Left lung (tissue), 10 donors: ENCODE results near the gene TMPRSS9. TPM values are rescaled to one million over a fixed set of nuclear protein-coding genes. Genes with fewer than 3 reads are reported as not detected.

Experiments used
- ATAC-seq: fragments of 200-7000 bp; cut with Tn5 transposase; one replicate; pipeline ENCODE4 v1.9.1; 2020; ENCODE audit warnings: moderate library complexity
- DNase-seq, 4 donors: peaks; one replicate each; pipeline ENCODE4 v3.0.0-alpha.2; 2013 to 2020
- H3K27ac ChIP-seq, 2 donors: fragments of 200-600 bp; sonication (generic) in 1 of 2; one replicate each; pipeline versions ENCODE4 v1.5.0 to v1.8.0; 2020 to 2021
- H3K27me3 ChIP-seq, 2 donors: fragments of 200-600 bp; sonication (generic) in 1 of 2; one replicate each; pipeline versions ENCODE4 v1.5.0 to v1.8.0; 2020 to 2021
- H3K36me3 ChIP-seq, 2 donors: fragments of 200-600 bp; sonication (generic) in 1 of 2; one replicate each; pipeline versions ENCODE4 v1.5.0 to v1.8.0; 2020 to 2021
- H3K4me1 ChIP-seq, 2 donors: fragments of 200-600 bp; one replicate each; pipeline ENCODE4 v1.8.0; 2021
- H3K4me3 ChIP-seq, 2 donors: fragments of 200-600 bp; sonication (generic) in 1 of 2; one replicate each; pipeline versions ENCODE4 v1.5.0 to v1.8.0; 2020 to 2021; ENCODE audit warnings: mild to moderate bottlenecking in 1 of 2
- H3K9me3 ChIP-seq, 2 donors: fragments of 200-600 bp; sonication (generic) in 1 of 2; one replicate each; pipeline versions ENCODE4 v1.5.0 to v1.8.0; 2020 to 2021
- CTCF ChIP-seq, 2 donors: fragments of 200-600 bp; sonication (generic) in 1 of 2; IDR thresholded peaks; one replicate each; pipeline versions ENCODE4 v1.5.0 to v1.8.0; 2021; ENCODE audit warnings: antibody characterized with exemption in 2 of 2
- intact Hi-C, 2 donors: fragments of 100-400 bp; cut with DNase I; formaldehyde crosslinking; loops; one replicate each; pipeline versions ENCODE4 v1.11.2 to v1.14.2; 2022
- polyA plus RNA-seq, 6 donors: library from polyadenylated mRNA; unstranded; fragments of 120-200 nt; gene quantifications; one replicate each; pipeline ENCODE4 v1.2.1, GENCODE V29; 2013; ENCODE audit not compliant: insufficient read length in 6 of 6
- total RNA-seq, 2 donors: library from RNA; stranded (reverse); fragmentation: NEBNext Ultra II Directional; extraction: Animal tissue kit (Norgen Biotek cat#: 25700); gene quantifications; one replicate each; pipeline ENCODE4 v1.2.1, GENCODE V29; 2021
- donor health status: DM: no; HTN: yes; CAD: no.
- donor health status: DM: no; HTN: no; CAD: no.

Gene TMPRSS9
- total and polyA plus RNA-seq, 8 donors: 0.45 to 1.1 (median 0.49) TPM; not detected in 2

- Histone ChIP-seq H3K4me3 (no peak overlapping the region), H3K27ac (no peak overlapping the region), H3K9me3 (no peaks in the 10 kb centered on the region), H3K27me3 (no peaks in the 10 kb centered on the region), H3K4me1 (no peaks in the 10 kb centered on the region), H3K36me3 (peaks cover 0 to 64% of the 10 kb centered on the region in 2 donors)
- TF ChIP-seq CTCF (IDR thresholded peaks at IDR 0.05): no peak
- ATAC-seq (no peak), DNase-seq (peak in 1 of 4 donors; percentile 65)
- intact Hi-C loops: no loop called here
Measured at GRCh38 chr19:2436926-2437325, 76.9 kb downstream of the TMPRSS9 start.

- Histone ChIP-seq H3K4me3 (no peak overlapping the region), H3K27ac (no peak overlapping the region), H3K27me3 (no peaks in the 10 kb centered on the region), H3K36me3 (peaks cover 0 to 72% of the 10 kb centered on the region in 2 donors), H3K4me1 (no peaks in the 10 kb centered on the region), H3K9me3 (no peaks in the 10 kb centered on the region)
- ATAC-seq: no peak
- peak in 1 of 4 donors; percentile 73 for DNase-seq
- TF ChIP-seq CTCF (IDR thresholded peaks at IDR 0.05): no peak
- intact Hi-C loops: no loop called here
Measured at GRCh38 chr19:2438178-2438577, 78.1 kb downstream of the TMPRSS9 start.

- no peak overlapping the region for H3K4me3 ChIP-seq
- ATAC-seq (no peak), DNase-seq (no peak)
- no peaks in the 10 kb centered on the region for H3K9me3 ChIP-seq
- H3K4me1 ChIP-seq: no peaks in the 10 kb centered on the region
- H3K36me3 ChIP-seq: peaks cover 0 to 70% of the 10 kb centered on the region in 2 donors
- no peaks in the 10 kb centered on the region for H3K27me3 ChIP-seq
- H3K27ac ChIP-seq: no peak overlapping the region
- no peak for TF ChIP-seq CTCF (IDR thresholded peaks at IDR 0.05)
- intact Hi-C loops: no loop called here
Measured at GRCh38 chr19:2440515-2440914, 80.5 kb downstream of the TMPRSS9 start.

- TF ChIP-seq CTCF (IDR thresholded peaks at IDR 0.05): no peak
- H3K4me1 ChIP-seq: peaks cover 0 to under 1% of the 10 kb centered on the region in 2 donors
- H3K36me3 ChIP-seq: peaks cover 0 to 63% of the 10 kb centered on the region in 2 donors
- intact Hi-C loops: no loop called here
- DNase-seq (no peak), ATAC-seq (no peak)
- no peak overlapping the region for H3K27ac ChIP-seq
- H3K9me3 ChIP-seq: no peaks in the 10 kb centered on the region
- no peak overlapping the region for H3K4me3 ChIP-seq
- H3K27me3 ChIP-seq: no peaks in the 10 kb centered on the region
Measured at GRCh38 chr19:2441096-2441752, 81.2 kb downstream of the TMPRSS9 start.

- no peak for TF ChIP-seq CTCF (IDR thresholded peaks at IDR 0.05)
- Histone ChIP-seq H3K27ac (no peak overlapping the region), H3K9me3 (no peaks in the 10 kb centered on the region), H3K4me1 (peaks cover 0 to 5% of the 10 kb centered on the region in 2 donors), H3K4me3 (no peak overlapping the region), H3K36me3 (peaks cover 0 to 45% of the 10 kb centered on the region in 2 donors), H3K27me3 (no peaks in the 10 kb centered on the region)
- DNase-seq: peak in 1 of 4 donors; percentile 62
- ATAC-seq: no peak
- intact Hi-C loops: no loop called here
Measured at GRCh38 chr19:2443116-2443784, 83.2 kb downstream of the TMPRSS9 start.
